Measurements from ENCODE around the gene SOHLH1.
"Not testable (repeated sequence)": the region's sequence is repeated elsewhere in the genome, so short reads cannot be mapped to it uniquely, and the experiment has no call there.

SOHLH1 gene

GRCh38 chr9:135676891-135677290 lies 22.4 kb downstream of the SOHLH1 start:
- DNase-seq, result no peak

GRCh38 chr9:135674977-135675376 lies 24.3 kb downstream of the SOHLH1 start:
- no peak for DNase-seq

- no peak for DNase-seq
These were observed 25.3 kb downstream of the SOHLH1 start for GRCh38 chr9:135673941-135674340.

- DNase-seq, result not testable (repeated sequence)
These were observed 26.5 kb downstream of the SOHLH1 start for GRCh38 chr9:135672786-135673185.

- DNase-seq, result no peak
These were observed 27.7 kb downstream of the SOHLH1 start for GRCh38 chr9:135671591-135672041.

GRCh38 chr9:135670721-135671590 lies 28.3 kb downstream of the SOHLH1 start:
- no peak for DNase-seq

- DNase-seq, result no peak
These were observed 29.5 kb downstream of the SOHLH1 start for GRCh38 chr9:135669616-135670285.

GRCh38 chr9:135669018-135669417 lies 30.3 kb downstream of the SOHLH1 start:
- DNase-seq, result not testable (repeated sequence)

GRCh38 chr9:135667463-135668001 lies 31.7 kb downstream of the SOHLH1 start:
- DNase-seq, result no peak

- DNase-seq, result no peak
These were observed 32.5 kb downstream of the SOHLH1 start for GRCh38 chr9:135666534-135667462.

GRCh38 chr9:135665795-135666189 lies 33.5 kb downstream of the SOHLH1 start:
- DNase-seq, result no peak

GRCh38 chr9:135664801-135665794 lies 34.2 kb downstream of the SOHLH1 start:
- no peak for DNase-seq

GRCh38 chr9:135664266-135664665 lies 35.0 kb downstream of the SOHLH1 start:
- no peak for DNase-seq

GRCh38 chr9:135663857-135664256 lies 35.4 kb downstream of the SOHLH1 start:
- DNase-seq, result no peak

- DNase-seq, result no peak
These were observed 35.9 kb downstream of the SOHLH1 start for GRCh38 chr9:135663451-135663770.

- no peak for DNase-seq
These were observed 36.4 kb downstream of the SOHLH1 start, which contains the start of gene LCN9 for GRCh38 chr9:135662758-135663450. LCN9 (plus strand) TSS chr9:135663309; CDS start chr9:135663322, 13 bp downstream.

- DNase-seq, result no peak
These were observed 37.3 kb downstream of the SOHLH1 start for GRCh38 chr9:135661816-135662560.

GRCh38 chr9:135660407-135660806 lies 38.9 kb downstream of the SOHLH1 start:
- DNase-seq, result no peak

GRCh38 chr9:135659252-135659651 lies 40.0 kb downstream of the SOHLH1 start:
- no peak for DNase-seq

GRCh38 chr9:135657416-135657815 lies 41.9 kb downstream of the SOHLH1 start:
- DNase-seq, result no peak
